OCI-M2 (cell line): ENCODE results near the gene KLK15.

Experiments
- DNase-seq: peaks from one replicate; lab custom pipeline; 2025; ENCODE audit not compliant: unreplicated experiment; lab: John Stamatoyannopoulos, UW

The KLK15 gene

GRCh38 chr19:50843701-50844221 is 10.4 kb upstream of the KLK15 start:
- no peak for DNase-seq

GRCh38 chr19:50843205-50843604 is 9.8 kb upstream of the KLK15 start:
- no peak for DNase-seq

GRCh38 chr19:50842130-50842529 is 8.8 kb upstream of the KLK15 start:
- DNase-seq: no peak

- DNase-seq: no peak
These were observed 6.6 kb upstream of the KLK15 start for GRCh38 chr19:50839712-50840655.

- no peak for DNase-seq
These were observed 4.9 kb upstream of the KLK15 start for GRCh38 chr19:50838239-50838638.

- no peak for DNase-seq
These were observed 3.9 kb upstream of the KLK15 start for GRCh38 chr19:50837300-50837699.

- DNase-seq: no peak
These were observed 3.3 kb upstream of the KLK15 start for GRCh38 chr19:50836543-50837195.

GRCh38 chr19:50835785-50836542 is 2.6 kb upstream of the KLK15 start:
- DNase-seq: no peak

GRCh38 chr19:50835103-50835784 is 1.9 kb upstream of the KLK15 start:
- DNase-seq: no peak

GRCh38 chr19:50833802-50834167 is 411 bp upstream of the KLK15 start:
- DNase-seq: no peak

- DNase-seq: no peak
These were observed 708 bp downstream of the KLK15 start for GRCh38 chr19:50832666-50833065.

- no peak for DNase-seq
These were observed 2.4 kb downstream of the KLK15 start for GRCh38 chr19:50831026-50831396.

GRCh38 chr19:50830266-50831025 is 2.9 kb downstream of the KLK15 start:
- no peak for DNase-seq

GRCh38 chr19:50829801-50830200 is 3.6 kb downstream of the KLK15 start:
- DNase-seq: no peak

- no peak for DNase-seq
These were observed 5.9 kb downstream of the KLK15 start for GRCh38 chr19:50827476-50827875.

GRCh38 chr19:50826492-50827240 is 6.7 kb downstream of the KLK15 start:
- no peak for DNase-seq

GRCh38 chr19:50823389-50824042 is 9.9 kb downstream of the KLK15 start, which contains the start of gene KLK1:
KLK1 (minus strand) TSS chr19:50823787; CDS start chr19:50823748, 39 bp downstream.
- DNase-seq: no peak

- DNase-seq: no peak
These were observed 10.6 kb downstream of the KLK15 start for GRCh38 chr19:50822661-50823208.

GRCh38 chr19:50821622-50822021 is 11.8 kb downstream of the KLK15 start:
- no peak for DNase-seq
